Right lobe of liver (tissue), 6 donors: ENCODE results near the gene PCDHA1. TPM values are rescaled to one million over a fixed set of nuclear protein-coding genes. Genes with fewer than 3 reads are reported as not detected.

Source experiments
- ATAC-seq, 4 donors: fragments of 200-7000 bp; cut with Tn5 transposase; one replicate each; pipeline ENCODE4 v1.9.1; 2020; ENCODE audit warnings: mild to moderate bottlenecking in 4 of 4, moderate library complexity in 4 of 4
- DNase-seq, 3 donors: peaks; one replicate each; pipeline ENCODE4 v3.0.0-alpha.2; 2020
- H3K27ac ChIP-seq, 3 donors: fragments of 200-600 bp; one replicate each; pipeline ENCODE4 v1.8.0; 2022
- H3K27me3 ChIP-seq, 2 donors: fragments of 200-600 bp; one replicate each; pipeline ENCODE4 v1.8.0; 2022
- H3K36me3 ChIP-seq, 4 donors: fragments of 200-600 bp; sonication (generic) in 1 of 4; one replicate each; pipeline versions ENCODE4 v1.5.1 to v1.8.0; 2017 to 2022; ENCODE audit warnings: control low read depth in 1 of 4
- H3K4me1 ChIP-seq, 4 donors: fragments of 200-600 bp; sonication (generic) in 1 of 4; one replicate each; pipeline versions ENCODE4 v1.5.1 to v1.8.0; 2017 to 2022; ENCODE audit warnings: control low read depth in 1 of 4
- H3K4me3 ChIP-seq, 3 donors: fragments of 200-600 bp; one replicate each; pipeline ENCODE4 v1.8.0; 2022
- H3K9me3 ChIP-seq, 4 donors: fragments of 200-600 bp; sonication (generic) in 1 of 4; one replicate each; pipeline versions ENCODE4 v1.5.1 to v1.8.0; 2017 to 2022; ENCODE audit warnings: control low read depth in 1 of 4
- CTCF ChIP-seq, 4 donors: fragments of 200-600 bp in 3 of 4; fragments of 450-650 bp in 1 of 4; IDR thresholded peaks; one replicate each; pipeline versions ENCODE4 v1.5.1 to v1.8.0; 2016 to 2022; ENCODE audit warnings: antibody characterized with exemption in 4 of 4, mild to moderate bottlenecking in 2 of 4
- POLR2A ChIP-seq: fragments of 450-650 bp; IDR thresholded peaks from one replicate; pipeline ENCODE4 v1.6.1; 2017; ENCODE audit warnings: antibody characterized with exemption, mild to moderate bottlenecking
- WGBS: methylation state at CpG from one replicate; pipeline ENCODE4 v1.1.6; 2018; ENCODE audit warnings: low coverage, low lambda C conversion rate; ENCODE audit not compliant: insufficient coverage; ENCODE audit errors: missing lambda C conversion rate; 5-methylcytosine and 5-hydroxymethylcytosine counted together
- intact Hi-C, 2 donors: fragments of 100-400 bp; cut with DNase I; formaldehyde crosslinking; loops; one replicate each; pipeline versions ENCODE4 v1.11.2 to v1.14.1; 2022
- total RNA-seq, 6 experiments: library from RNA; depleted of rRNA in 2 of 6; stranded (reverse); fragments of >200 nt in 2 of 6; fragmentation: NEBNext Ultra II Directional in 3 of 6; extraction: Animal tissue kit (Norgen Biotek cat#: 25700) in 3 of 6; gene quantifications; one replicate each; pipeline versions ENCODE4 v1.1.0 to v1.2.4, GENCODE V29; 2016 to 2023
- donor health status: DM: no; HTN: yes; CAD: no.
- donor health status: DM: no; HTN: no; CAD: no.
- donor health status: DM: no; HTN: no; CAD: no.
- donor health status: DM: no; HTN: yes; CAD: no.
- donor health status: DM: no; HTN: yes; CAD: no.

Gene PCDHA1
- total RNA-seq, 6 experiments from 2014 or later = not detected

- H3K27ac ChIP-seq = no peak within 1 kb of the TSS
- no peaks in the 10 kb centered on the region for H3K4me1 ChIP-seq
- WGBS = 14% methylated on average over 29 of the region's 44 CpGs
These were observed 70.1 kb downstream of the PCDHA1 start, which contains the start of gene PCDHA10 for GRCh38 chr5:140855772-140856674. Gene PCDHA10 (plus strand): TSS chr5:140855897. CDS start chr5:140856049, 152 bp downstream.

DNA sequence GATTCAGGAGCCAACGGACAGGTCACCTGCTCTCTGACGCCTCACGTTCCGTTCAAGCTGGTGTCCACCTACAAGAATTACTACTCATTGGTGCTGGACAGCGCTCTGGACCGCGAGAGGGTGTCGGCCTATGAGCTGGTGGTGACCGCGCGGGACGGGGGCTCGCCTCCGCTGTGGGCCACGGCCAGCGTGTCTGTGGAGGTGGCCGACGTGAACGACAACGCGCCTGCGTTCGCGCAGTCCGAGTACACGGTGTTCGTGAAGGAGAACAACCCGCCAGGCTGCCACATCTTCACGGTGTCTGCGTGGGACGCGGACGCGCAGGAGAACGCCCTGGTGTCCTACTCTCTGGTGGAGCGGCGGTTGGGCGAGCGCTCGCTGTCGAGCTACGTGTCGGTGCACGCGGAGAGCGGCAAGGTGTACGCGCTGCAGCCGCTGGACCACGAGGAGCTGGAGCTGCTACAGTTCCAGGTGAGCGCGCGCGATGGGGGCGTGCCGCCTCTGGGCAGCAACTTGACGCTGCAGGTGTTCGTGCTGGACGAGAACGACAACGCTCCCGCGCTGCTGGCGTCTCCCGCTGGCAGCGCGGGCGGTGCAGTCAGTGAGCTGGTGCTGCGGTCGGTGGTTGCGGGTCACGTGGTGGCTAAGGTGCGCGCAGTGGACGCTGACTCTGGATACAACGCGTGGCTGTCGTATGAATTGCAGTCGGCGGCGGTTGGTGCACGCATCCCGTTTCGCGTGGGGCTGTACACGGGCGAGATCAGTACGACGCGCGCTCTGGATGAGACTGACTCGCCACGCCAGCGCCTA is 71.4 kb downstream of the PCDHA1 start:
- no peak overlapping the region for H3K27ac ChIP-seq
- H3K4me1 ChIP-seq = no peaks in the 10 kb centered on the region
- H3K36me3 ChIP-seq = no peaks in the 10 kb centered on the region
- H3K4me3 ChIP-seq = no peak overlapping the region
- 61% methylated on average over 9 of the region's 94 CpGs for WGBS
- ATAC-seq (no peak), DNase-seq (no peak)
- H3K9me3 ChIP-seq = peaks cover 0 to 4% (median under 1%) of the 10 kb centered on the region in 4 donors
- no peak for TF ChIP-seq POLR2A
- no peak for TF ChIP-seq CTCF (IDR thresholded peaks at IDR 0.05)
- H3K27me3 ChIP-seq = no peaks in the 10 kb centered on the region
- intact Hi-C loops = no loop called here

More at GRCh38 chr5:140855772-140856674, 70.1 kb downstream of the PCDHA1 start, which contains the start of gene PCDHA10:
- Histone ChIP-seq H3K4me3 (no peak within 1 kb of the TSS), H3K36me3 (no peaks in the 10 kb centered on the region), H3K27me3 (no peaks in the 10 kb centered on the region), H3K9me3 (peaks cover 0 to 4% (median 0%) of the 10 kb centered on the region in 4 donors)
- DNase-seq (no peak), ATAC-seq (no peak)
- intact Hi-C loops = no loop called here
- TF ChIP-seq POLR2A = no peak
- peak in 1 of 4 donors; percentile 11 for TF ChIP-seq CTCF (IDR thresholded peaks at IDR 0.05)

- TF ChIP-seq CTCF (IDR thresholded peaks at IDR 0.05) (no peak), POLR2A (no peak)
- ATAC-seq = no peak
- intact Hi-C loops = no loop called here
These were observed 72.0 kb downstream of the PCDHA1 start for GRCh38 chr5:140857987-140858240.

DNA sequence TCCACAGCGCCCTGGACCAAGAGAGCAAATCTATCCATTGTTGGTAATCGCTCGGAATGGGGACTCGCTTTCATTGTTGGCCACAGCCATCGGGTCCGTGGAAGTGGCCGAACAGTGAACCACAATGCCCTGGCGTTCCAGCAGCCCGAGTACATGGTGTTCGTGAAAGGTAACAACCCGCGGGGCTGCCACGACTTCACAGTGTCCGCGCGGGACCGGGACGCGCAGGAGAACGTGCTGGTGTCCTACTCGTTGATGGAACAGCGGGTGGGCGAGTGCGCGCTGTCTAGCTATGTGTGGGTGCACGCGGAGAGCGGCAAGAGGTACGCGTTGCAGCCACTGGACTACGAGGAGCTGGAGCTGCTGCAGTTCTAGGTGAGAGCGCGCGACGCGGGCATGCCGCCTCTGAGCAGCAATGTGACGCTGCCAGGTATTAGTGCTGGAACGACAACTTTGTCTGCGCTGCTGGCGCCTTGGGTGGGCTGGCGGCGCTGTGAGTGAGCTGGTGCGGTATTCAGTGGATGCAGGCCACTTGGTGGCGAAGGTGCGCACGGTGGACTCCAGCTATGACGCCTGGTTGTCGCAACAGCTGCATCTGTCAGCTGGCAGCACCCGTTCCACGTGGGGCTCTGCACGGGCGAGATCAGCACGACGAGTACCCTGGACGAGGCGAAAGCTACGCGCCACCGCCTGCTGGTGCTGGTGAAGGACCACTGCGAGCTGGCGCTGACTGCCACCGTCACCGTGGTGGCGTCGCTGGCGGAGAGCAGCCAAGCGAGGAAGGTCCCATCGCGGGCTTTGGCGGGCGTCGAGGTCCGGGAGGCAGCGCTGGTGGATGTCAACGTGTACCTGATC is 76.7 kb downstream of the PCDHA1 start:
- no peak for DNase-seq
- Histone ChIP-seq H3K4me3 (no peak overlapping the region), H3K9me3 (peaks cover 0 to 4% (median 0%) of the 10 kb centered on the region in 4 donors)

More at GRCh38 chr5:140857987-140858240, 72.0 kb downstream of the PCDHA1 start:
- peaks cover 0 to 4% (median 2%) of the 10 kb centered on the region in 4 donors for H3K9me3 ChIP-seq
- no peaks in the 10 kb centered on the region for H3K36me3 ChIP-seq
- WGBS = no CpG with 5 or more reads among the region's 22 CpGs
- no peak overlapping the region for H3K27ac ChIP-seq
- no peaks in the 10 kb centered on the region for H3K27me3 ChIP-seq
- no peaks in the 10 kb centered on the region for H3K4me1 ChIP-seq
- DNase-seq = no peak
- no peak overlapping the region for H3K4me3 ChIP-seq

More for the DNA sequence above, 76.7 kb downstream of the PCDHA1 start:
- no peaks in the 10 kb centered on the region for H3K27me3 ChIP-seq
- H3K27ac ChIP-seq = no peak overlapping the region
- ATAC-seq = no peak
- intact Hi-C loops = no loop called here
- H3K4me1 ChIP-seq = no peaks in the 10 kb centered on the region
- H3K36me3 ChIP-seq = no peaks in the 10 kb centered on the region
- TF ChIP-seq POLR2A = no peak
- TF ChIP-seq CTCF (IDR thresholded peaks at IDR 0.05) = no peak
- 45% methylated on average over 13 of the region's 76 CpGs for WGBS
